Measurements from ENCODE around the gene CDC42BPA. TPM values are rescaled to one million over a fixed set of nuclear protein-coding genes. Genes with fewer than 3 reads are reported as not detected.

The CDC42BPA gene
- total RNA-seq, 1 experiment from 2014 or later, result 102 TPM

DNA sequence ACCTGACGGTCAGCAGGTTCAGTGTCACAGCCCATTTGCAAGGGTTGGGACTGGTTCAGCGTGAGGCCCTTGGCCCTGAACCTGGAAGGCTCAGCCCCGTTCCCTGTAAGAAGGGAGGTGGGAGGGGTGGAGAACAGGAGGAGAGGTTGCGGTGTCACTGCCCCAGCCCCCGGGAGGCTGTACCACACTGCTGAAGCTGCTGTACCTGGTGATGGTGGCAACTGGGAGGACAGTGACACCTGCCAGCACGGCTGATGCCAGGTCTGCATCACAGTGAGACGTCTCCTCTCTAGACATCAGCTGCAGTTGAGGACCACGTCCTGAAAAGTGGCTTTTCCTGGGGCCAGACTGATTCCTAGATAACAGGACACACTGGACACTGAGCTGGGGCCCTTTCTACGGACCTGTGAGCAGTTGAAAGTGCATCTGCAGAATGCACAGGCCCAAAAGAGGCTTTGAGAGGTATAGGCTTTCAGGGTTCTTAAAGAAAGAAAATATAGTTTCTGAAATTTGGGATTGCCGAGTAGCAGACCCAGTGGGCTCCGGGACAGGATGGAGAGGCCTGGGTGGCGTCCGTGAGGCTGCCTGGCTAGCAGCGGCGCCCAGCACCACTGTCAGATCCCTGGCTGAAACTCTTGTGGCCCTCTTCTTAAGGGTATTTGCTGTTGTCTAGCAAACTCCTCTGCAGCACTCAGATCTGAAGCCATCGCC is 330.5 kb downstream of the CDC42BPA start:
- peaks cover 78% of the 10 kb centered on the region for H3K36me3 Mint-ChIP-seq (ENCODE audit: insufficient read depth, unreplicated experiment)
- CTCF ChIA-PET, result interaction anchor here (0.6 kb wide), 2 partner anchors 159 to 681 kb away, joined by 3 read pairs; no protein-coding TSS in a partner anchor
- H3K4me1 Mint-ChIP-seq (ENCODE audit: insufficient read depth, unreplicated experiment), result no peaks in the 10 kb centered on the region
- H3K4me3 Mint-ChIP-seq (ENCODE audit: unreplicated experiment), result no peak overlapping the region
- TF ChIP-seq, protein P1, sequence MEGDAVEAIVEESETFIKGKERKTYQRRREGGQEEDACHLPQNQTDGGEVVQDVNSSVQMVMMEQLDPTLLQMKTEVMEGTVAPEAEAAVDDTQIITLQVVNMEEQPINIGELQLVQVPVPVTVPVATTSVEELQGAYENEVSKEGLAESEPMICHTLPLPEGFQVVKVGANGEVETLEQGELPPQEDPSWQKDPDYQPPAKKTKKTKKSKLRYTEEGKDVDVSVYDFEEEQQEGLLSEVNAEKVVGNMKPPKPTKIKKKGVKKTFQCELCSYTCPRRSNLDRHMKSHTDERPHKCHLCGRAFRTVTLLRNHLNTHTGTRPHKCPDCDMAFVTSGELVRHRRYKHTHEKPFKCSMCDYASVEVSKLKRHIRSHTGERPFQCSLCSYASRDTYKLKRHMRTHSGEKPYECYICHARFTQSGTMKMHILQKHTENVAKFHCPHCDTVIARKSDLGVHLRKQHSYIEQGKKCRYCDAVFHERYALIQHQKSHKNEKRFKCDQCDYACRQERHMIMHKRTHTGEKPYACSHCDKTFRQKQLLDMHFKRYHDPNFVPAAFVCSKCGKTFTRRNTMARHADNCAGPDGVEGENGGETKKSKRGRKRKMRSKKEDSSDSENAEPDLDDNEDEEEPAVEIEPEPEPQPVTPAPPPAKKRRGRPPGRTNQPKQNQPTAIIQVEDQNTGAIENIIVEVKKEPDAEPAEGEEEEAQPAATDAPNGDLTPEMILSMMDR (IDR thresholded peaks at IDR 0.05; ENCODE audit: unreplicated experiment), result no peak
- H3K27me3 Mint-ChIP-seq (ENCODE audit: insufficient read depth, unreplicated experiment), result no peaks in the 10 kb centered on the region
- no peaks in the 10 kb centered on the region for H3K9me3 Mint-ChIP-seq (ENCODE audit: unreplicated experiment)
- no peak for DNase-seq (ENCODE audit: unreplicated experiment)
- no TSS peak for BruUV-seq (replicated peaks)
- no peak overlapping the region for H3K27ac Mint-ChIP-seq (ENCODE audit: low read depth, unreplicated experiment)
- intact Hi-C loops (cut with micrococcal nuclease), result no loop called here
- POLR2A ChIA-PET, result no interaction called here

DNA sequence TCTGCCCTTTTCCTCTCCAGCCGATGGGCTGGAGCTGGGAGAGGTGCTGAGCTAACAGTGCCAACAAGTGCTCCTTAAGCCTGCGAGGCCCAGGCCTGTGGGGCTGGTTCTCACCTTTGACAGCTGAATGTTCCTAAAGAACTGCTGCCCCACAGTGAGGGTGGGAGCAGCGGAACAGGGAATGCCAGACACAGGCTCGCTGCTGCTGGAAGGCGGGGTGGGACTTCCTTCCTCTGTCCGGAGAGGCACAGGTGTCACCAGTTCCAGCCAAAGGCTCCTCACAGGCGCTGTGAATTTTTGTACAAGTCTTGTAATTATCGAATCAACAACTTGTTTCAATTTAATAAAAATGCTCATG is 331.1 kb downstream of the CDC42BPA start:
- Mint-ChIP-seq H3K4me3 (ENCODE audit: unreplicated experiment) (no peak overlapping the region), H3K4me1 (ENCODE audit: insufficient read depth, unreplicated experiment) (no peaks in the 10 kb centered on the region), H3K9me3 (ENCODE audit: unreplicated experiment) (no peaks in the 10 kb centered on the region), H3K27ac (ENCODE audit: low read depth, unreplicated experiment) (no peak overlapping the region), H3K27me3 (ENCODE audit: insufficient read depth, unreplicated experiment) (no peaks in the 10 kb centered on the region), H3K36me3 (ENCODE audit: insufficient read depth, unreplicated experiment) (peaks cover 82% of the 10 kb centered on the region)
- DNase-seq (ENCODE audit: unreplicated experiment), result no peak
- BruUV-seq (replicated peaks), result no TSS peak
- TF ChIP-seq, protein P1 (IDR thresholded peaks at IDR 0.05; ENCODE audit: unreplicated experiment), result no peak
- ChIA-PET CTCF (no interaction called here), POLR2A (no interaction called here)
- intact Hi-C loops (cut with micrococcal nuclease), result no loop called here

DNA sequence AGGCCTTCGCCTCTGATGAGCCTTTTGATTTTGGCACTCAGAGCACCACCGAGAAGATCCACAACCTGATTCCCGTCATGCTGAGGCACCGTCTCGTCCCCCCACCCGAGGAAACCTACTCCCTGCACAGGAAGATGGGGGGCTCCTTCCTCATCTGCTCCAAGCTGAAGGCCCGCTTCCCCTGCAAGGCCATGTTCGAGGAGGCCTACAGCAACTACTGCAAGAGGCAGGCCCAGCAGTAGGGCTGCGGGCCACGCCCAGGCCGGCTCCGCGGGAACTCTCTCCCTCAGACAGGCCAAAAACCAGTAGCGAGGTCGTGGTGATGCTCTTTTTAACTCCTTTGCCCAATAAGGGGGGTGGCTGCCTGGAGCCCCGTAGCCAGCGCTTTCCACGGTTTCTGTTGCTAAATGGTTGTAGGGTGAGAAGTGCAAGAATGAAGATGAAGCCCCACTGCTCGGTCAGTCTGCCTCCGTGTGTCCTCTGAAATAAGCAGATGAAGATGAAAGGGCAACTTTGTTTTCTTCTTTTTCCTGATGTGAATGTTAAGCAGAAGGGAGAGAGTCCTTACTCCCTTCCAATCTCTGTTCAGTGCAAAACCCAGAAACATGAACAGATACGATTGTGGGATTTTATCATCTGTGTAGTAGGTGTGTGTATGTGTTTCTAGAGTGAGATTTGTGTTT is 331.7 kb downstream of the CDC42BPA start:
- Mint-ChIP-seq H3K4me3 (ENCODE audit: unreplicated experiment) (no peak overlapping the region), H3K4me1 (ENCODE audit: insufficient read depth, unreplicated experiment) (no peaks in the 10 kb centered on the region), H3K9me3 (ENCODE audit: unreplicated experiment) (no peaks in the 10 kb centered on the region), H3K36me3 (ENCODE audit: insufficient read depth, unreplicated experiment) (peaks cover 87% of the 10 kb centered on the region), H3K27me3 (ENCODE audit: insufficient read depth, unreplicated experiment) (no peaks in the 10 kb centered on the region), H3K27ac (ENCODE audit: low read depth, unreplicated experiment) (peak overlapping the region; percentile 64)
- CTCF ChIA-PET, result interaction anchor here (0.6 kb wide), 1 partner anchor 450 kb away, joined by 4 read pairs; no protein-coding TSS in a partner anchor
- intact Hi-C loops (cut with micrococcal nuclease), result no loop called here
- BruUV-seq (replicated peaks), result TSS peak; percentile 59
- POLR2A ChIA-PET, result interaction anchor here (1.0 kb wide), 1 partner anchor 48 kb away, joined by 3 read pairs; no protein-coding TSS in a partner anchor
- TF ChIP-seq, protein P1 (IDR thresholded peaks at IDR 0.05; ENCODE audit: unreplicated experiment), result no peak
- no peak for DNase-seq (ENCODE audit: unreplicated experiment)

DNA sequence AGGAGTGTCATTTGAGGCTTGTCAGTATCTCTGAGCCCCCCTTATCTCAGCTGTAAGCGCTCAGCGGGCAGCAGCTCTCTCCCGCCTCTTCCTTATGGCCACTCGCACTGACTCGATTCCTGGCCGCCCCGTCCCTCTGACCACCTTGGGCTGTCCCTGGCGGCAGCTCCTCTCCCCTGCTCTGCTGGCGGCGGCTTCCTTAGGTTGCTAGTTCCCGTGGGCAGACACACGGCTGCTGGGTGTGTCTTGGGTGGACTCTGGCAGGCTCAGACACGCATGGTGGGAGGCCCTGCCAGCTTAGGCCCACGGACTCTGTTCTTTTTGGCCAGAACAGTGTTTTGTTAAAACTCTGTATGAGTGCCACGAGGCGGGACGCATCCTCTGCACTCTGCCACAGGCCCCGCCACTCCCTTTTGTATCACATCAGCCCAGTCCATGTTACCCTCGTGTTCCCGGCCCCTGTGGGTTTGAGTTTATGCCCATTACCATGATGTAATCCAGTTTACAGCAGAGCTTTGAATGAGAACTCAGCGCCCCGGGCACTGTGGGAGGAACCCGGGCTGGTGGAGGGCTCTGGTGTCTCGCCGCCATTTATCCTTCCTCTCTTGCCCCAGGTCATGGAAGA is 332.3 kb downstream of the CDC42BPA start:
- ChIA-PET CTCF (interaction anchor here (0.6 kb wide), 2 partner anchors 451 to 842 kb away, joined by 4 to 5 read pairs; no protein-coding TSS in a partner anchor), POLR2A (interaction anchor here (1.0 kb wide), 1 partner anchor 47 kb away, joined by 3 read pairs; no protein-coding TSS in a partner anchor)
- no peak for DNase-seq (ENCODE audit: unreplicated experiment)
- Mint-ChIP-seq H3K36me3 (ENCODE audit: insufficient read depth, unreplicated experiment) (peaks cover 93% of the 10 kb centered on the region), H3K9me3 (ENCODE audit: unreplicated experiment) (no peaks in the 10 kb centered on the region), H3K4me1 (ENCODE audit: insufficient read depth, unreplicated experiment) (no peaks in the 10 kb centered on the region), H3K4me3 (ENCODE audit: unreplicated experiment) (no peak overlapping the region), H3K27me3 (ENCODE audit: insufficient read depth, unreplicated experiment) (no peaks in the 10 kb centered on the region), H3K27ac (ENCODE audit: low read depth, unreplicated experiment) (peak overlapping the region; percentile 64)
- intact Hi-C loops (cut with micrococcal nuclease), result no loop called here
- TF ChIP-seq, protein P1 (IDR thresholded peaks at IDR 0.05; ENCODE audit: unreplicated experiment), result no peak
- no TSS peak for BruUV-seq (replicated peaks)
